ENCODE results near the gene GPR162.

- TF ChIP-seq EZH2 (IDR thresholded peaks at IDR 0.05; ENCODE audit: borderline replicate concordance, low read length) (no peak), CTCF (conservative IDR thresholded peaks at IDR 0.05 in 1 of 2, IDR thresholded peaks at IDR 0.05 in 1 of 2; ENCODE audit: extremely low read depth in 1 of 2, insufficient read depth in 1 of 2, low read depth in 1 of 2, low read length in 2 of 2) (no peak)
Observed at GRCh38 chr12:6817098-6817497, 4.5 kb upstream of the GPR162 start.
